Posterior vena cava (tissue), 2 donors: Measurements from ENCODE around the gene RADIL. TPM values are rescaled to one million over a fixed set of nuclear protein-coding genes. Genes with fewer than 3 reads are reported as not detected.

ENCODE experiments used
- DNase-seq: peaks from one replicate; pipeline ENCODE4 v3.0.0-alpha.2; 2020; ENCODE audit warnings: low spot score
- intact Hi-C, 2 donors: fragments of 100-400 bp; cut with DNase I; formaldehyde crosslinking; loops; one replicate each; pipeline versions ENCODE4 v1.14.1 to v1.14.2; 2022 to 2023
- total RNA-seq, 2 donors: library from RNA; stranded (reverse); fragmentation: NEBNext Ultra II Directional; extraction: Animal tissue kit (Norgen Biotek cat#: 25700); gene quantifications; one replicate each; pipeline ENCODE4 v1.2.1, GENCODE V29; 2021
- donor health status: DM: yes; HTN: yes; CAD: no.
- donor health status: DM: yes; HTN: yes; CAD: no.

Gene RADIL
- total RNA-seq, 2 donors from 2014 or later = 4.3 to 5.0 TPM

DNA sequence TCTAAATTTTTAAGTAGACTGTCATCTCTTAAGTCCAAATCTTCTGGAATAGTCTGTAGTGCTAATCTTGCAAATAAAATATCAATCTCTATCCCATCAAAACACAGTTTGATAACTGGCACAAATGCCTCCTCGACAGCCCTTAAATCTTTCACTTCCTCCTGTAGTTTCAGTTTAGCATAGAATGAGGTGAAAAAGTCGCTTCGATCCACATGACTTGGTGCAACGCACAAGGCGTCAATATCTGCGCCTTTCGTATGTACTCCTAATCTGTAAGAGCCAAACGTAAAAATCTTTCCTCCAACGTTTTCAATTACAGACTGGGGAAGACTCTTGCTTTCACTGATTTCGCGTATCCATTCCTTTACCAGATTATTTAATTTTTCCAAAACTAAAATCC is 22.3 kb downstream of the RADIL start:
- intact Hi-C loops = loop anchor here in 1 of 2 donors (10.0 kb wide), 1 partner anchor 56 kb away; no protein-coding TSS in a partner anchor
- DNase-seq = no peak

DNA sequence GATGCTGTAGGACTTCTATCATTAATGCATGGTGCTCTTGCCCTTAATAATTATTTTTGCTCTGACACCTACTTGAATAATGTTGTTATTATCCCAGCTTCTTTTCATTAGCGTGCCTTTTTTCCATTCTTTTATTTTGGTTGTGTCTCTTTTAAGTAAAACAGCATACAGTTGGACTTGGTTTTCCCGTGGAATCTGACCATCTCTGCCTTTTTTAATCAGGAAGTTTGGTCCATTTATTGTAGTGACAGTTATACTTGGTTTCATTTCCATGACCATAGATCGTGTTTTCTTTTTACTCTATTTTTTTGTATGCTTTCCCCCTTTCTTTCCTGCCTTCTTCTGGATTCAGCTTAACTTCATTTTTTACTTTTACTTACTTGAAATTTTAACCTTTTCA is 26.3 kb downstream of the RADIL start:
- intact Hi-C loops = no loop called here
- no peak for DNase-seq

DNA sequence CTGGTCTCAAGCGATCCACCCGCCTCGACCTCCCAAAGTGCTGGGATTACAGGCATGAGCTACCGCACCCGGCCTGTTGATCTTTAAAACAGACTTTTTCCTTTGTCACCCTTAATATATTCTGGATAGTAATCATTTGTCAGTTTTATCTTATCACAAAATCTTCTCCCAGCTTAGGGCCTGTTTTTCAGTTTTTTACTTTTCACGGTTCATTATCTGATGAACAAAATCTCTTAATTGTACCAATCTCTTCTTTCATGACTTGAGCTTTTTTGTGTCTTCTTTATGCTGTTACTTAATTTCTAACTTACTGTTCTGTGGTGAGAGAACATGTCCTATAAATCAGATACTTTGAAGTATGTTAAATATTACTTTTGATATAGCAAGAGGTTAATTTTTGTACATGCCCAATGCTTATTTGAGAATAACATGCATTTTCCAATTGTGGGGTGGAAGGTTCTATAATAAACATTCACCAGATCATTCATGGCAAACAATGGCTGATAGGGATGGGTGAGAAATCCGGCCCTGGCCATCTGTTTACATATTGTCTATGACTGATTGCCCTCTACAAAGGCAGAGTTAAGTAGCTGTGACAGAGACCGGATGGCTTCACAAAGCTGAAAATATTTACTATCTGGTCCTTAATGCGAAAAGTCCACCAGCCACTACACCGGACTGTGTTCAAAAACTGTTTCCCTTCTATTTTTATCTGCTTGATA is 27.0 kb downstream of the RADIL start:
- no peak for DNase-seq
- intact Hi-C loops = no loop called here

DNA sequence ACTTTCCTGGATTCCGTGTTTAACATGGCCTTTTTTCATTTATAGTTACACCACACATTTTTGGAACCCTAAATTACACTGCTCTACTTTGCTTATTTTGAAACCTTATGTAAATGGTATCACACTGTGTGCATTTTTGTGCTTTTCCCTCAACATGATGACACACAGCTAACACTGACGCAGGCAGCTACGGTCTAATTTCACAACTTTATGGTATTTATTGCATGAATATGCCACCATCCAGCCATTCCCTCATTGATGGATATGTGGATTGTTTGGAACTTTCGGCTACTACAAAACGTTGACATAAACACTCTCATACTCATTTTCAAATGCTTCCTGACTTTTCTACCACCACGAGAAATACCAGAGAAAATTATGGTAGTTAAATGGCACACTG is 28.6 kb downstream of the RADIL start:
- intact Hi-C loops = no loop called here
- no peak for DNase-seq

DNA sequence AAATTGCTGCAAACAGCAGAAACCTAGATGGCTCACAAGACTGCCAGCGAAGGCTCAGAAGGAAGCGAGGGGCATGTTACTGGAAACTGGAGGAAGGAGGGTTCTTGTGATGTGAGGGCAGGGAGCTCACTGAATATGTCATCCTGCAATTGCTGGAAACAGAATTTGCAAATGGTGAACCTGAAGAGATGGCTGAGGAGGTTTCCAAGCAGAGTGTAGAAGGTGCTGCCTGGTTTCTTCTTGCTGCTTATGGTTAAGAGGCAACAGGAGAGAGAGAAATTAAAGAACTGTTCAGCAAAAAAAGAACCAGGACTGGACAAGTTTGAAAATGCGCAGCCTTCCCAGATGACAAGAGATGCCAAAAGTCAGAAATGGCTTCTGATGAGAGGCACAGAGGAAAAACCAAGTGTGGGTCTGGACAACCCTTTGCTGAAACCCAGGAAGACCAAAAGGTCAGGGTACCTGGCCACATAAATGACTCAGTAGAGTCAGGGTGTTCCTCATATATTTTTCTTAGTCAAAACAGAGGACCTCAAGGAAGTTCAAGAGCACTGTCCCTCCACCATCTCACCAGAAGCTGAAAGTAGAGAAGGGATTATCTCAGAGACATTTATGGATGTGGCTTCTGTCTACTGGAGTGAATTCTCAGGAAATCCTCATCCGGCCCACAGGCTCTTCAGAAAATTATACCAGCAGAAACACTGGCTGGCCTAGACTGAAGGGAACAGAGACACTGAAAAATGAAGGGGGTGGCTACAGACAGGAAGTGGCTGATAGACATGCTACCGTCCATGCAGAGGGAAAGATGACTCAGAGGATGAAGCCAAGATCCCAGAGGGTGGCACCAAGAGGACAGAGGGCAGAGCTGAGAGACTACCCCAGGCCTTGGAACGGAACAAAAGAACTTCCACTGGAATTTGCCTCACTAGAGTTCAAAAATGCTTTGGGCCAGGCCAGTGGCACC is 31.8 kb downstream of the RADIL start:
- intact Hi-C loops = no loop called here
- no peak for DNase-seq

DNA sequence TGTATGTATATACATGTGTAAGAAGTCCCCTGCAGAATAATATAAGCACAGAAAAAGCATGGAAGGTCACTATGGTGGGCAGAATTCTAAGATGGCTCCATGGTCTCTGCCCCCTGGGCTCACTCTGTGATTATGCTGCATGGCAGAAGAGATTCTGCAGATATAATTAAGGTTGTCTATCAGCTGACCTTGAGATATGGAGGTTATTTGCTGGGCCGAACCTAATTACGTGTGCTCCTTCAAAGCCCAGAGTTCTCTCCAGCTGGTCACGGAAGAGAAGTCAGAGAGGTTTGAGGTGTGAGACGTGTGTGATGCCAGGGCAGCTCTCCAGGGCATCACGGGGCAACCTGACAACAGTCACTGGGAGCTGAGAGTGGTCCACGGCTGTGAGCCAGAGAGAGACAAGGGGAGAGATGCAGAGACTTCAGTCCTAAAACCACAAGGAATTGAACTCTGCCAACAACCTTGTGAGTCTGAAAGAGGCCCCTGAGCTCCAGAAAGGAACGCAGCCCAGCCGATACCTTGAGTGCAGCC is 33.2 kb downstream of the RADIL start:
- DNase-seq = no peak

DNA sequence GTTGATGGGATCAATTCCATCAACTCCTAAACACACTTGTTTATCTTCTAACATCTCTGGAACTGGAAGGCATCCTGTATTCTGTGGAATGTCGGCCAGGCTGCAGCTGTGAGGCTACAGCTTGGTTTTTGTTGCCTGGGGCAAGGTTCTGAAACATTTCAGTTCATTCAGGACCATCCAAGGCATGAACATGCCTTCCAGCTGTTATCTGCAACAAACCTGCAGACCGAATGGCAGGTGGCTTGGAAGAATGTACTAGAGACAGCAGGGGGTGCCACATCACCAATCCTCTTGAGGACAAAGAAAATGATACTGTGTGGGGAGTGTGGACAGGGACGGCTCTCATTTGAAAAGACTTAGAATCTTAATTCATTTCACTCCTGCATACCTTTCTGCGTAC is 34.1 kb downstream of the RADIL start:
- DNase-seq = no peak
- intact Hi-C loops = no loop called here

More for the DNA sequence above, 33.2 kb downstream of the RADIL start:
- intact Hi-C loops = no loop called here

DNA sequence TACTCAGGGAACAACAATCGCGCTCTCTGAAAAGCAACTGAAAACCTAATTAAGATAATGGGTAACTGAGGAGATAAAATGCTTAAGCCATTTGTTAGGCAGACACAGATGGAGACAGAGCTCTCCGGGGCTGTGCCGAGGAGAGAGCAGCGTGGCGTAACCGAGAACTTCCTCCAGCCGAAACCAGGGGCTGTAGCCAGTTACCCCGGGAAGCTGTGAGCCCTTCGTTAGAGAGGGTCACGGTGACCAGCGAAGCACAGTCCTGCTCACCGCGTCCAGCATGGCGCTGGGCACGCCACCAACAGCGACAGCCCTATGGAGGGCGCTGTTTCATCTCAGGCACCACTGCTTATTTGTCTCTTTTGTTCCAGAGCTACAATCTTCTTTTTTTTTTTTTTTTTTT is 37.8 kb downstream of the RADIL start:
- intact Hi-C loops = no loop called here
- no peak for DNase-seq

DNA sequence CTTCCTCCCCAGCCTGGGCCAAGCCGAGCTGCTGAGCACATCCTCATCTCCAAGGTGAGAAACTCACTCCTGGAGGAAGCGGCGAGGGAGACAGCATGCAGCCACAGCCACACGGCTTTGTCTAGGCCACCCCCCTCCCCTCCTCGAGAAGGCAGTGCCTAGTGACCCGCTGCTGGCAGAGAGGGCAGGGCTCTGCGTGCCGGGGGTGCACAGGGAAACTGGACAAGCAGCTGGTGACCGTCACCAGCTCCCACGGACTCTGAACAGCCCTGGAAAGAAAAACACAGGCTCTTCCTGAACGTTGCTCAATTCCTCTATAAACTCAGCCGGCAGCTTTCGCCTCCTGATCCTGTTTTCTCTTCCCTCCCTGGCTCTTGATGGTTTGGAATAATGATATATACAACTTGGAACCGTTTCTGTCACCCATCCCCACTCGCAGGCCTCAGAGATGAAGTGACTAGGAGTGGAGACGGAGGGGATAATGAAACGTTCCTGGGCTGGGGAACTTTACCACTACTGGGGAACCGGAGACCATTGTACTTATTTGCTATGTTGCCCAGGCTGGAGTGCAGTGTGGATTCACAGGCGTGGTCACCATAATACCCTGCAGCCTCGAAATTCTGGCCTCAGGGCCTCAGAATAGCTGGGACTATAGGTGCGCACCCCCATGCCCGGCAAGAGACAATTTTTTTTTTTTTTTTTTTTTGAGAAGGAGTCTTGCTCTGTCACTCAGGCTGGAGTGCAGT is 41.0 kb downstream of the RADIL start:
- intact Hi-C loops = no loop called here
- DNase-seq = no peak

DNA sequence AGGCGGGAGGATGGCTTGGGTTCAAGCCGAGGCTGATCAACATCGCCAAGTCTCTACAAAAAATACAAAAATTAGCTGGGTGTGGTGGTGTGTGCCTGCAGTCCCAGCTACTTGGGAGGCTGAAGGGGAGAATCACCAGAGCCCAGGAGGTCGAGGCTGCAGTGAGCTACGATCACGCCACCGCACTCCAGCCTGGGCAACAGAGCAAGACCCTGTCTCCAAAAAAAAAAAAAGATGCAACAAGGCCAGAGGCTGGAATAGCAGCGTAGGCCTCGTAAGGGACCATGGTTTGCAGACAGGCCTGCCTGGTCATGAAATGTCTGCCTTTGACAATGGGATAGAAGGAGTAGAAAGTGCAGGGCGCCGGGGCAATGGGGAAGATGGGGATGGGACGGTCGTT is 41.7 kb downstream of the RADIL start:
- intact Hi-C loops = no loop called here
- DNase-seq = no peak

DNA sequence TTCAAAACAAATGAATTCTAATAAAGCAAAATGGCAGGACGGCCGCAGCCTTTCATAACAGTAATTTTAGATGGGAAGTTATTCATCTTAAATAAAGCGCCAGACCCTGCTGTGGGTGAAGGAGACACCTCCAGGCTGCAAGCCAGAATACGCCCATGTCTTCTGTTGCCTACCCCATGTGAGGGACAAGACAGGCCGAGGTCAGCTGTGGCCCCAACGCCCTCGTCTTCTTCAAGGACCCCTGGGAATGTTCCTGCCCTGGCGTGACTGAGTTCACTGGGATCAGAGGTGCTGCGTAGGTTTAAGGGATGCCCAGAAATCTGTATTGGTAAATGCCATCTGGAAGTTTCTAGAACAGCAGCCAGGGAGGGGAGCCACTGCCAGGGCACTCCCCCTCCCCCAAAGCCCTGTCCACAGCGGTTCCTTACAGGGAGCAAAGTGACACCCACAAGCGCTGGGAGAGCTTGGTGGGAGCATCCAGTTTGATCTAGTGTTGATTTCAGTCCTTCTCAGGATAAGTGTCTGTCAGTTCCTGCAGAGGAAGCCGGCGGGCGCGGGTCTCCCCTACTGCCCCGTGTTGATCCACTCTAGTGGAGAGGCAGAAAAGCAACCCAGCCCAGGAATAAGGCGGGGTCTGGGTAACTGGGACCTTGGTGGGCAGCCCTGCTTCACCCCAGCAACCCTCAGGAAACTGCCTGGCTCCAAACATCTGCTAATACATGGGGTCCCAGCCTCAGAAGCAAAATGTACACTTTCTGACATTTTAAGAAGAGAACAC is 42.3 kb downstream of the RADIL start:
- no peak for DNase-seq
- intact Hi-C loops = no loop called here

DNA sequence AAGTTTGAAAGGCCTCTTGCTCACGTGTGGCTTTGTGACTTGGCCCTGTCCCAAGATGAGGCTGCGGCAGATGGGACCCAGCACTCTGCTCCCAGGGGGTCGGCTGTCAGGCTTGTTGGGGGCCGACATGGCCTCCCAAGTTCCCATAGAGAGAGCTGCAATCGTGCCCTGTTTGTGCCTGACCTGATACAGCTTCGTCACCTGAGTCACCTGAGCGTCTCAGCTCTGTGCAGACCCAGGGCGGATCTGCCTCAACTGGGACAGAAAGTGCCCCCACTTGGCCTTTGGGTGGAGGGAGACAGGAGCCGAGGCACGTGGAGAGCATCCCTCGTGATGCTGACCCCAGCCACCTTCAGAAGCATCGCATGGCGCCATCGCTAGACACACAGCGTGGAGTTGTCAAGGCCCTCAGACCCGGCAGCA is 43.4 kb downstream of the RADIL start:
- peak; percentile 69 for DNase-seq
- intact Hi-C loops = no loop called here

DNA sequence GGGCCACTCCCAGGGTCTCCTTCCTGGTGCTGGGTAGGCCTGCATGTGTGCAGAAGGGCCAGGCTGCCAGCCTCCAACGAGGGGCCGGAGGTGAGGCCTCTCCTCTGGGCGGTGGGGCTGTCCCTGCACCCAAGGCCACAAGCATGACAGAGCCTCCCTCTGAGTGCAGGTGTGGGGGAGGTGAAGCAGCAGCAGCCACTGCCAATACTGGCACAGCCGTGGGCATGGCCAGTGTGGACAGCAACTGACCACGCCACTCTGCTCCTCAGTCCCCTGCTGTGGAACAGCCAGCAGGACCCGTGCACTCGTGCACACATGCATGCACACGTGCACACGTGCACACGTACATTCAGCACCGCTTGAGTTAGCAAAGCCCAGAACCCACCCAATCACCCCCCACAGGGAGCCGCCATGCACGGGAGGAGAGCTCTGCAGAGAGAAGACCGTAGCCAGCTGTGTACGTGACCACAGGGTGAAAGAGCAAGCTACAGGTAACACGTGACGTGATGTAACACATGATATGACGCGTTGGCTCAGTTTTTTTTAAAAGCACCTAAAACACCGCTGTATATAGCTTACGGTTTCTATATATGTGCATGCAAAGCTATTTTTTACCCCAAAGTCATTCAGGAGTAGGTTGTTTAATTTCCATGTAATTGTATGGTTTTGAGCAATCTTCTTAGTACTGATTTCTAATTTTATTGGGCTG is 44.7 kb downstream of the RADIL start:
- intact Hi-C loops = no loop called here
- DNase-seq = peak; percentile 70

DNA sequence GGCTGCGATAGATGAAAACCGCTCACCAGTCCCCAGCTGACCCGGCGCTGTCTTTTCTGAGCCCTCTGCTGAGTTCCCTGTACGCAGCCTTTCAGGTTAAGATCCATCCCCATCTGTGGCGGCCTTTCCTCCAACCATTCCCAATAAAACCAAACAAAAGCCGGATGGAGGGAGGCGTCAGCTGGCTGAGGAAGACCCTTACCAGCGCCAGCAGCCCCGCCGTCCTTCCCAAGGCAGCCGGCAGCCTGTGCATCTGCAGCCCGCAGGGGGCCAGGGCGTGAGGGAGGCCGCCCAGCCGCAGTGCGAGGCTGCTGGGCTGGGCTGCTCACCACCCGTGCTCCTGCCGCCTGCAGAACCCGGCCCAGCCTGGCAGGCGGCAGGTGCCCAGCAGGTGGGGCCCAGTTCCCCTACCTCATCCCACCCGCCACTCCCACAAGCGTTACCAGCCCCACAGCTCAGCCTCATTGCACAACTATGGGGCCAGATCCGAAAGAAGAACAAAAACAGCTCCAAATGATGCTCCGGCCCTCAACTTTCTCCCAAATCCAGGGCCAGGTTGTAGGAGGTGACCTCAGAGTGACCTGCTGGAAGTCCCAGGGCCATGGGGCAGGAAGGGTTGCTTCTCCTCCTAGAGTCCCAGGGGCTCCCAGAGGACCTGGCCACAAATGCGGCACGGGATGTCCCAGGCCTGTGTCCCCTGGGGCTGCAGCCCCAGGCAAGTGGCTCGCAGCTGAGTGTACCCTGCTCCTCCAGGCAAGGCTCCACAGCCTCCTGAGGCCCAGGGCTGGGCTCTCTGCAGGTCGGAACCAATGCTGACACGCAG is 45.5 kb downstream of the RADIL start:
- peak; percentile 76 for DNase-seq
- intact Hi-C loops = no loop called here

DNA sequence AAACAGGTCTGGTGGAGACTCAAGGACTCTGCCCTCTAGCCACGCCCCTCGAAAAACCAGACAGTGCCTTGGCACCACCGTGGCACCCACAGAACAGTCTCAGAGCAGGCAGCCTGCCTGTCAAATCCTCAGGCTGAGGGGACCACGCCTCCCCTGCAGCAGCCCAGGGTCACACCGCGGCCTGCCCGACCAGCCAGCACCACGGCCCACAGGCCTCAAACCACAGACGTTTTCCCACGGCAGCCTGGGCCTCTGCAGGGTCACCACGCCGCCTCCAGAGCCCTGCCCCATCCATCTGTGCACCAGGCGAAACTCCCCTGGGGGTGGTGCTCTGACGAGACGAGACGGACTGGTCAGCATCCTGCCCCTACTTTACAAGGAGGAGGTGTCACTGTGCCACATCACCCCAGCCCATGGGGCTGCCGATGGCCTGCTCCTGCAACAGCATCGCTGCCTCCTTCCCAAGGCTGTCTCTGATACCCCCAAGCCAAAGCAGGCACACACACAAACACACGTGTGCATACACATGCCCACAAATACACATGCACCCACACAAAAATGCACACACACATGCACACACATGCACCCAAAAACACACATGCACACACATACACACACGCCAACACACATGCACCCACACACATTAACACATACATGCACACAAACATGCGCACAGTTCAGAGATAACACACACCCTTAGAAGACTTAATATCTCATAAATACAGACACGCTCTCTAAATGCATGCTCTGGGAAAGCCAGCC is 46.3 kb downstream of the RADIL start:
- DNase-seq = peak; percentile 82
- intact Hi-C loops = no loop called here

DNA sequence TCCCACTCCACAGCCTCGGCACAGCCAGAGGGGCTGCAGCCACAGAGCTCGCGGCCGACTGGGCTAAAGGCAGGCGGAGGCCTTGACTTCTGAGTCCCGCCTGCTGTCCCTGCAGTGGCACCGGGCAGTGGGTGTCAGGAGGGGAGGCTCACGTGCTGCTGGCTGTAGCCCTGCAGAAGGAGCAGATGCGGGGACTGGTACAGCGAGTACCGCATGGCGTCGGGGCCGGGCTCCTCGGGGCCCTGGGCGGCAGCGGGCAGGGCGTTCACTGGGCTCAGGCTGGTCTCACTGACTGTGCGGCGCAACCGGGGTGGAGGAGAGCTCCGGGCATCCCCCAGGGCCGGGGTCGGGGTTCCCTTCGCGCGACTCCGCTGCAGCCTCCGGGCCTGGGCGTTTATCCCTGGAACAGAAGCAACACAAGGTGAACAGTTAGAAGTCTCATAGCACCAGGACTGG is 47.3 kb downstream of the RADIL start:
- intact Hi-C loops = no loop called here
- peak; percentile 70 for DNase-seq
